ENCODE data around the gene ZNF580.

DNA sequence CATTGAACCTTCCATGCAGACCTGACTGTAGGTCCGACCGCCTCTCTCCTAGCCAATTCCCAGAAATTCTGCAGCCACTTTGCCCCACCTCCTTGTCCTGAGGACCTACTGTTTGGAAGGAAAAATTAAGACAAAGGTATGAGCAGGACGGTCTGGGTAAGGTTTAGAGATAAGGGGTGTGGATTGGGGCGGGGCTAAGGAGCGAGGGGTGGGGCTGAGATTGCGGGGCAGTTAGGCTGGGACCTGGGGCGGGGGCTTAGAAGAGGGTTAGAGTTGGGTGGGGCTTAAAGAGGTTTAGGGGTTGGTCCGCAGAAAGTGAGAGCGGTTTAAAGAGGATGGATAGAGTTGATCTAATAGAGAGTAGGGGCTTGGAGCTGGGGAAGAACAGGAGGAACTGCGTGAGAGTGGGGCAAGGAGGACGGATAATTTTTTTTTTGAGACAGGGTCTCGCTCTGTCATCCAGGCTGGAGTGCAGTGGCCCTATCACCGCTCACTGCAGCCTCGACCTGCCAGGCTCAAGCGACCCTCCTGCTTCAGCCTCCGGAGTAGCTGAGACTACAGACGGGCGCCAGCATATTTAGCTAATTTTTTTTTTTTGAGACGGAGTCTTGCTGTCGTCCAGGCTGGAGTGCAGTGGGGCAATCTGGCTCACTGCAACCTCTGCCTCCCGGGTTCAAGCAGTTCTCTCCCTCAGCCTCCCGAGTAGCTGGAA is 37.1 kb upstream of the ZNF580 start:
- no peak for TF ChIP-seq POLR2AphosphoS5 (IDR thresholded peaks at IDR 0.05)
- no peak for TF ChIP-seq POLR2A (IDR thresholded peaks at IDR 0.05)
- TF ChIP-seq, protein P1, sequence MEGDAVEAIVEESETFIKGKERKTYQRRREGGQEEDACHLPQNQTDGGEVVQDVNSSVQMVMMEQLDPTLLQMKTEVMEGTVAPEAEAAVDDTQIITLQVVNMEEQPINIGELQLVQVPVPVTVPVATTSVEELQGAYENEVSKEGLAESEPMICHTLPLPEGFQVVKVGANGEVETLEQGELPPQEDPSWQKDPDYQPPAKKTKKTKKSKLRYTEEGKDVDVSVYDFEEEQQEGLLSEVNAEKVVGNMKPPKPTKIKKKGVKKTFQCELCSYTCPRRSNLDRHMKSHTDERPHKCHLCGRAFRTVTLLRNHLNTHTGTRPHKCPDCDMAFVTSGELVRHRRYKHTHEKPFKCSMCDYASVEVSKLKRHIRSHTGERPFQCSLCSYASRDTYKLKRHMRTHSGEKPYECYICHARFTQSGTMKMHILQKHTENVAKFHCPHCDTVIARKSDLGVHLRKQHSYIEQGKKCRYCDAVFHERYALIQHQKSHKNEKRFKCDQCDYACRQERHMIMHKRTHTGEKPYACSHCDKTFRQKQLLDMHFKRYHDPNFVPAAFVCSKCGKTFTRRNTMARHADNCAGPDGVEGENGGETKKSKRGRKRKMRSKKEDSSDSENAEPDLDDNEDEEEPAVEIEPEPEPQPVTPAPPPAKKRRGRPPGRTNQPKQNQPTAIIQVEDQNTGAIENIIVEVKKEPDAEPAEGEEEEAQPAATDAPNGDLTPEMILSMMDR (IDR thresholded peaks at IDR 0.05), result no peak

Measured in upper lobe of left lung (tissue), 4 donors.